SKM-1 (cell line): Measurements from ENCODE around the gene MAP6.

Experiments
- DNase-seq: peaks from one replicate; lab custom pipeline; 2025; ENCODE audit not compliant: unreplicated experiment; lab: John Stamatoyannopoulos, UW

The MAP6 gene

DNA sequence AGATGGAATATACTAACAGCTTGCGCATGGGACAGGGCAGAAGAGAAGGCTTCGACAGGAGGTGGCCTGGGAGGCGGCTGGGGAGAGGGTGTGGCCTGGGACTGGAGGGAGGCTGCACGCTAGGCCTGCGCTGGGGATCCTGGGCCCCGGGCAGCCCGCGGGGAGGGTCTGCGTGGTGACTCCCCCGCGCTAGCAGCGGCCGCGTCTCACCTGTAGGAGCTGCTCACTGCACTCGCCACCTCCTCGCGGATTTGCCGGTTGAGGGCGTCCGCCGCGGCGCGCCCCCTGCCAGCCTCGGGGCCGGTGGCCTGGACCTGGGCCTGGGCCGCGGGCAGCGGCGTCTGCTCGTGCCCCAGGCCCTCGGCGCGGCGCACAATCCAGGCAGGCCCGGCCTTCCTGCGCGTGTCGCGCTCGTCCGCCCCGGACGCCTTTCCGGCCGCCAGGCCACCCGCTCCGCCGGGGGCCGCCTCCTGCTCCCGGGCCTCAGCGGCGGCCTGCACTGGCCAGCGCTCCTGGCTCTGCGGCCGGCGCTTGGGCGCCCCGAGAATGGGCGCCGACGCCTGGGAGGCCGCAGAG is 1.5 kb downstream of the MAP6 start:
- DNase-seq, result no peak

DNA sequence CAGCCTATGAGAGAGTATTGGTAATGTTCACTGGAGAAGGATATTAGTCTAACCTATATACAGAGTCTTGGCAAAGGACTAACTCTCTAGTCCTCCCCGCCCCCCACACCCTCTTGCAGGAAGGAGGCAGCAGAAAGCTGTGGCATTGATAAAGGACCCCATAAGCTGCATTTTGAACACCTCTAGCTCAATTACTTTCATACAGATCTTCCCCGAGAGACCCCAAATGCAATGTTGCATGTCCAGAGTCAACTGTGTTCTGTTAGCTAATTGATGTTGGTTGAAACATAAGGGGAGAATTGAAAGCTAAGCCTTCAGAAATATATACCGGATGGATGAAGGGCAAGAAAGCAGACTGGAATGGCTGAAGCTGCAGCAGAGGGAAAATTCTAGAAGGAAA is 2.8 kb downstream of the MAP6 start:
- DNase-seq, result no peak

DNA sequence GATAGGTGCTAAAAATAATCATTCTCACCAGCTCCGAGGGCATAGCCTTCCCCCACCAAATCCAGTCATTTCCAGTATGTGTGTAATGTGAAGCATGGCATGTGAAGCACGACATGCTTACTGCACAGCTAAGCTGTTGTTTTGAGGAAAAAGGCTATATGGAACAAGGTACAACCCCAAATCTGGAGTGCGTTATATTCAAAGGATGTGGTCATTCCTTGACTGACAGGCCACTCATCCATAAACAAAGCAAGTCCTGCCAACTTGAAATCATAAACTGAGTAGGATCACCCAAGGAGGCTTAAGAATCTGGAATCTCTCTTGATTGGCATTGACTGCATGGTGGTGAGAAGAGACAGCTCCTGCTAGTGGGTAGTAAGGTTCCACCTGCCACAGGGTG is 3.7 kb downstream of the MAP6 start:
- DNase-seq, result no peak

DNA sequence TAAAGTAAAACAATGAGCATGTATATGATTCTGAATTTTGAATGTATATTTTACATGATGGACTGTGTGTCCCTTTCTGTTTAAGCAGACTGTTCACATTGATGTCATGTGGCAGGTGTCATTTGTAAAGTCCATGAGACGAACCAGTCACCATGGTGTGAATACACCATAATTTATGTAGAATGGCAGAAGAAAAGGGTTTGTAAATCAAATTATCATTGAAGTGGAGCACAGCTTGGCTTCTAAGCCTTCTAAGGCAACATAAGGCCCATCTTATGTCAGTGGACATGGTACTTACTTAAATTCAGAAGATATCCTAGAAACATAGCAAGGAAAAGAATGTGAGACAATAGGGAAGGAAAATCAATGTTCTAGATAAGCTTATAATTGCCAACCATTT is 4.4 kb downstream of the MAP6 start:
- DNase-seq, result no peak

DNA sequence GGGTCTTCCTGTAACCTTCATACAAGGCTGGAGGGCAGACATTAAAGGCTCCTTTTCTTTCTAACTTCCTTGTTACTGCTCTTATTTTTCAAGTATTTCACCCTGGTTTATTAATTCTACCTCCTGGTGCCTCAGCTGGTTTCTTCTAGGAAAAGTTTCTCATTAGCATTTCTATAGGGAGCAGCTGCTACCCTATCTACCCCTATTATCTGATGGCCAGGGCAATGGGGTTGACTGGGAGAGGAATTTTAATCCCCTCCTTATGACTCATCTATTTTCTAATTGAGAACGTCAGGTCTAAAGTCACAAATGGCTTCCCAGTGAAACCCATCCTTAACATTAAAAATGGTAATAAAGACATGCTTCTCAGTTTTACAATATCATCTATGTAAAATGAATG is 5.0 kb downstream of the MAP6 start:
- DNase-seq, result no peak

DNA sequence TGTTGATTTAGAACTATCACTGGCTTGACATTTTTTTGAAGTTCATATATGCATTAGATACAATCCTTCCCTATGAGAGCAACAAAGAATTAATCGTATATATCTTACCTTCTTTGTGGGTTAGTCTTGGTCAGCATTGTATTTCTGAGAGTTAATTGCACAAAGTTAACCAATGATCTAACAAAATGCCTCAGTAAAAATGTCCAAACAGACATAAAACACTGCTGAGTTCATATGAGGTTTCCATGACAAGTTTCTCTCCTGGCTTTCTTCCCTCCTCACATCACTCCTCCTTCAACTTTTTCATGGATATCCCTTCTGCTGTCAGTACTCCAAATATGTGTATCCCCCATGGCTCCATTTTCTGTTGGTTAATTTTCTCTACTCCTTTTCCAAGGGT is 9.0 kb downstream of the MAP6 start:
- DNase-seq, result no peak

DNA sequence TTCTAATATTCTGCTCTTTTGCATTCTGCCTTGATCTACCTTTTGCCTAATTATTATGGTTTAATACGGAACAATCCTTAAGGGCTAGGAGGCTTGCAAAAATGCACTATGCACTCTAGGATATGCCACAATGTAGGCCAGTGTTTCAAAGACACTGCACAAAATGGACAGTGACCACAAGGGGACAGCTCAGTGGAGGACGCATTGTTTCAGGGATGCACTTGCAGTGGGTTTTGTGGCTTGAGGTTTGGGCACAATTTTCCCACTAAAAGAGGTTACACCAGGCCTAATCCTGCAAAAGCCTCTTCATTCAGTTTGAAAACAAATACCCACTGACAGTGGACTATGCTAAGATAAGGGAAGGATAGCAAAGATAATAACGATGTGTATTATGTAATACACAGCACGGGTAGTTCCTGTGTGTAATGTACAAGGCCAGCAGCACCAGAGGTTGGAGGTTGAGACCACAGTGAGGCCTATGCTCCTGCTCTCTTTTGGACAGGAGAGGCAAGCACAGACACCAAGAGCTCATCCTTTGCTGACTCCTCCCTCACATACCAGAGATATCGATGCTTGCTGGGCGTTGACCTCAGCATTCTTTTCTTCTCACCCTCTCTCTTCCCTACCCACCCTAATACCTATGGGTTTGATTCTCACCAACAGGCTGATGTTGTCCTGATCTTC is 12.7 kb downstream of the MAP6 start:
- DNase-seq, result no peak

DNA sequence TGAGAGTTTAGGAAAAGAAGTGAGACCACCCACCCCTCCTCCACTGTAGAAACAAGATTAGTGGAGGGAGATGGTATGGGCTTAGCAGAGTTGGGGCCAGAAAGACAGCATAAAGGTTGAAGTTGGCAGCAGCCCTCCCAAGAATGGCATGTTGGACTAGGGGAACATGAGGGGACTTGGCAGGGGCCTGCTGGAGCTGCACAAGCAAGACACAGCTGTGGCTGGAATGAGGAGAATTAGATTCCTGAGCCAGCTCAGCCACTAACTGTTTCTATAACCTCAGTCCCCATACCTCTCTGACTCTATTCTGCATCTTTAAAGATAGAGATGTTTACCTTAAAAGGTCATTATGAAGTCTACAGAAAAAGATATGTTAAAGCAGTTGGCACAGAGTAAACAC is 13.2 kb downstream of the MAP6 start:
- DNase-seq, result no peak

DNA sequence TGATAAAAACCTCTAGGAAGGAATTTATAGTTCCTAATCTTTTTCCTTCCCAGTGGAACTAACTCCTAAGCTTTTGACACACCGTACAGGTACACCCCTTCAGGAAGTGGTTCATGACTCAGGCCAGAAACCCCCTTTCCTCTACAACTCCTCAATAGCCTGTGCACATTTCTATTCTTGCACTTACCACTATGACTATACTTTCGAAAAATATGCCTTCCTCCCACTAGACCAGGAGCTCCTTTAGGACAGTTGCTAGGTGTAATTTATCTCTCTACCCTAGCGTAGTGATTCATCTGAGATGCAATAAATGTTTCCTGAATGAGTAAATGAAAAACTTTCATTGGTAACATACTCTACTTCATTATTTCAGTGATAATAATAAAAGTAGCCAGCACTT is 14.5 kb downstream of the MAP6 start:
- DNase-seq, result no peak

DNA sequence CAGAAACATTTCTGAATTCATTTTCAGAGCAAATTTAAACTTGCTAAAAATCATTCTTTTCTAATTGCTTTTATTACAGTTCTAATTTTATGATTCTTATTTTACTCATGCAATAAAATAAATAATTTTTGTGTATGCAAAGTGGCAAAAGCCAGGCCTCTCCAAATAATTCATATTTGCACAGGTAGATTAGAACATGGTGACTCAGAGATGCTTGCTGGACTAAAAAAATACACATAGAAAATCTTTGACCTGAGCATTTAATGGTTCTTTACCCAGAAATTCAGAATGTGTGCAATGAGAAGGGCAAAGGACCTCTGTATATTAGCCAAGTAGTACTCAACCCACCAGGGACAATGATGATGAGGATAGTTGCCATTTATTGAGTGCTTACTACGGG is 15.3 kb downstream of the MAP6 start:
- DNase-seq, result no peak

DNA sequence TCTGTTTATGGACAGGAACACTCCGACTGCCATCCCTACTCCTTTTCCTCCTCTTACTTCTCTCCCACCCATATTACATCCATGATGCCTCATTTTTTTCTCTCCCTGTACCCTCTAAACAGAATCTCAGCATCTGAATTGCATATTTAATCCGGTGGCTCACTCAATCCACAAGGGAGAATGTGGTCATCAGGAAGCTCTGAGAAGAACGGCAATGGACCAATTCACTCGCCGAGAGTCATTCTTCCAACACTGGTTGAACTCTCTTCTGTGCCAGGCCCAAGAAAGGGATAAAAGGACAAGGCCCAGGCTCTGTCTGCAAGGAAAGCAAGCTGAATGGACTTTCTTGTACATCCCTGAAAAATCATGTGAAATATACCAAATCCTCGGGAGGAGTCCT is 15.9 kb downstream of the MAP6 start:
- no peak for DNase-seq

DNA sequence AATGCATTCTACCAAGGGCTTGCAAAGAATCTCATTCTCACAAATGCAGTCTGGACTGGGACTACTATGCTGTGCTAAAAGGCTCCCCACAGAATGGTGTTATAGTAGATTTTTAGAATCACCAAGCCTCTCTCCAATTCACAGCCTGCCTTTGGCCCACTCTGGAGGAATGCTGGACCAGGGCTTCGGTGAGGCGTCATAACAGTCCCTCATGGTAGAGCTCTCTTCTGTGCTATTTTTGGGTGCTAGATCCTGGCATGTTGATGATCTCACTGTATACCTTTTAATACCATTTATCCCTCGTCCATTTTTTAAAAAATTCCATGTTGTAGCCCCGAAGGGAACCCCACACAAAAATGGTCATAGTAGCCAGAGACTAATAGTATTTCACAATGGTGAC is 17.6 kb downstream of the MAP6 start:
- no peak for DNase-seq

DNA sequence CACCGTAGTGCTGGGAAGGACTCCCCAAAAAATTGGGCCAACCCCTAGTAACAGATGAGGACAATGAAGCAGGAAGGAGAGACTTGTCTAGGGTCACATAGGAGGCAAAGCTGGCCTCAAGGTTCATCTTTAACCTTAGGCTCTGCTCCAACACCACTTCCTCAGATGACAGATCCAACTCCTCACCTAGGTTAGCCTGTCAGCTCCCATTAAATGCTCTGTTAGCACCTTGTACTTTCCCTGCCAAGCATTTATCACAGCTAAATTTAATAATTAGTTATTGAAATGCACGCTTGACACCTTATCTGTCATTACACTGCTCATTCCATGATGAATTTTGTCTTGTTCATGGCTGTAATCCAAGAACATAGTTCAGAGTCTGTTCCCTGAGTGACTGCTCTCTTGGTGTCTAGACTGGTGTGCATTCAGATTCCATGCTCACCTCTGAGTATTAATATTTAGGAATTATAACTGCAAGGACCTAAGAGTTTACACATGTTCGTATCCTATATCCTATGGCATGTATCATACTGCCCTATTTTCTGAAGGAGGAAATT is 18.6 kb downstream of the MAP6 start:
- DNase-seq, result no peak

DNA sequence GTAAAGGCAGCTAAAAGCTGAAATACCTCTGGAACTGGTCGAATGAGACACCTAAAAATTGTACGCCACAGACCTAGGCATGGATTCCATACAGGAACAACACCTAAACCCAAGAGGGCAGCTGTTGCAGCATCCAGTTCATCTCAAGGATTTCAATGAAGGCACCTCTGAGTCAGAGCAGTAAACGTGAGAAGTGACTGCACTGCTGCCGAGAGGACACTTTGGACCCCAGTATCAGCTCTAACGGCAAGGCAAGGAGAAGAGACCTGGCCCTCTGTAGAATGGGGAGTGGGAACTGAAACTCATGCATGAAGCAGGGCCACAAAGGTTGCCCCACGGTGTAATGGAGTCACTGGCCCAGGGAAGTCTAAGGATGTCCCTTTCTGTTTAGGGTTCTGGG is 23.9 kb downstream of the MAP6 start:
- no peak for DNase-seq

DNA sequence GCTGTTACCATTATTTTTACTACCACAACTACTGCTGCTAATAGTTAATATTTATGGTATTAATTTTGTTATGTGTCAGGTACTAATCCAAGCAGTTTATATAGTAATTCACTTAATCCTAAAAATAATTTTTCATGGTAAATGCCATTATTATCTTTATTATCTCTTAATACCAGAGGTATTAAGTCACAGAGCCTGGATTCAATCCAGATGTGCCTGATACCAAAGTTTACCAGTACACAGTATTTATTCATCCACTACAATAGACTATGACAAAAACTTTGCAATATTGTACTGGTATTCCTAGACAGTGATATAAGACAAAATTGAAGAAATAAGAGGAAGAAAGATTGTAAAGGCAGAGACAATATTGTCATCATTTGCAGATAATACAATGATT is 24.5 kb downstream of the MAP6 start:
- no peak for DNase-seq

DNA sequence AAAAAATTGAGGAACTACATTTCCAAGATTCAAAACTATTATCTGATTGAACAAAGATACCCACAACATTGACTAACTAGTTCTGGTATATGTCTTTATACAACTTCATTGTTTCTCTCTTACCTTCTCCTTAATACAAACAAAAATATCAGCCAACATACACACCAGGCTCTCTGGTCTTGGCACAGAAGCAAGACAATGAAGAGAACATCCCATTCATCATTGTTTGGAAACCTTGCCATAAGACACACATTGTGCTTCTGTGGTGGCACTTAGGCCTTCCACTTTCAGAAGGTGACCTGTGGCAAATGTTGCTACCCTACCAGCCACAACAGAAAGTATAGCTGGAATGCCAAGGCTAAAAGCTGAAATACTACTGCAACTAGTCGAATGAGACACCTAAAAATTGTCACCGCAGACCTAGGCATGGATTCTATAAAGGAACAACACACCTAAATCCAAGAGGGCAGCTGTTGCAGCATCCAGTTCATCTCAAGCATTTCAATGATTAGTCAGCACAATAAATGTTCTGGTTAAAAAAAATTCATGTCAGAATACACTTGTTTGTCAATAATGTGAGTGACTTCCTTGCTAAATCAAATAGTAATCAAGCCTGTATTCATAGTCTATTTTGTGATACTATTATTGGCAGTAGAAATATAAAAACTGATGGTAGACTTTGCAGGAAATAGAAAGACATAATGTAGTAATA is 26.3 kb downstream of the MAP6 start:
- DNase-seq, result no peak

DNA sequence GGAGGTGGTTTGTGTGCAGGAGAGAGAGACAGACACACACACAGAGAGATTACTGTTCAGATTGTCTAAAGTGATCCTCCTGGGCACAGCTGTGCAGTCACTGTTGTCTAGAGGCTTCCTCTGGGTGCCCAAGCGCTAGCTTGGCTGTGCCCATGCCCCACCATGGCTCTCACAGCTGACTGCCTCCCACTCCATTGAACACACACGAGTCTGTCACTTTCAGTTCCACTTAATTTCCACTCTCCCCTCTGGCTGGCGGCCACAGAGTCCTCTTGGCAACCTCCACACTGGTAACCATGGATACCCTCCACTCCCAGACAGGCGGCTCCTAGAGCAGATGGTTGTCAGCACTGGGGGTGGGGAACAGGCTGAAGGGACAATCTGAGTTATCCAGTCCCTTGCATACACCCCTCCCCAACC is 29.1 kb downstream of the MAP6 start:
- DNase-seq, result no peak

DNA sequence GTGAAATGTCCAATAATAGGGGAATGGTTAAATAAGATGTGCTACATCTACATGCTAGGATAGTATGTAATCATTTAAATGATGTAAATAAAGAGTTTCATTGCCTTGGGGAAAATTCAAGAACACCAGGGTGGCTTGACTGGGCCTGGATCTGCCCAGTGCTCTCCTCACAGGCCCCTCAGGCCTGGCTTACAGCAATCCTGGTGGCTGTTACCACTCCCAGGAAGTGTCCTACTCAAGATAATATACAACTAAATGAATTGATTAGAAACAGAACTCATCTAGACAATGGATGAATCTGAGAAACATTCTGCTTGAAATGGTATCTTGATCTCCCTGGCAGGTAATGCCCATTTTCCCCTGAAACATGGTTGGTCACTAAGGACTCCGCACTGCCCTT is 30.8 kb downstream of the MAP6 start:
- DNase-seq, result no peak

DNA sequence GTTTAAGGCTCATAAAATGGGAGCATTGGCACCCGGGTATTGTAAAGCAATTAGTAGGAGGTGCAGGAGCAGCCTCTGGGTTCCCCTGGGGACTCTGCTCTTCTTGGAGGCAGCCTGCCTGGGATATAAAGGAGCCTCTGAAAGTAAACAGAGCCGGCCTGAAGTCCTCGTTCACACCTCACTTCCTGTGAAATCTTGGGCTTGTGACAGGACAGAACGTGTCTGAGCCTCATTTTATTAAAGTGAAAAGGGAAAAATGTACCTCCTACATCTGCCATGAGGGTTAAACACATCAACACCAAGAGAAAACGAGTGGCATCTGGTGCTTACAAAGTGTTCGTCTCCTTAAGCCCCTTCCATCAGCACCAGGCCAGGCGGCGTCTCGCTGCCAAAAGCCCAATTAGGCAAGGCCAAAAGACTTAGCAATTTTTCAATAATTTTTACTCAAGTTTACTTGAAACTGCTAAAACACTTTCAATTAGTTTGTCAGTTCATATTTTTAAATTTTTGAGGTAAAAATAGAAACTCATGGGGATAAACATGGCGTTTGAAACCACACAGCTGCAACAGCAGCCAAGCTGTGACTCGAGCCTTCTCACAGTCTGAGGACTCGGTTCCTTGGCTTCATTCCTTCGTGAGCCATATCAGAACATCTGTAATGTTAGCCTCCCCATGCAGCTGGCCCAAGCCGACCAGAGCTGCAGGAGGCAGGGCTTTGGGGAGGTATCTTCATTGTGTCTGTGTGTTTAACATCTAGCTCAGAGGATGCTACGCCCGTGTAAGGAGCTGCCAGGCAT is 33.6 kb downstream of the MAP6 start:
- no peak for DNase-seq

DNA sequence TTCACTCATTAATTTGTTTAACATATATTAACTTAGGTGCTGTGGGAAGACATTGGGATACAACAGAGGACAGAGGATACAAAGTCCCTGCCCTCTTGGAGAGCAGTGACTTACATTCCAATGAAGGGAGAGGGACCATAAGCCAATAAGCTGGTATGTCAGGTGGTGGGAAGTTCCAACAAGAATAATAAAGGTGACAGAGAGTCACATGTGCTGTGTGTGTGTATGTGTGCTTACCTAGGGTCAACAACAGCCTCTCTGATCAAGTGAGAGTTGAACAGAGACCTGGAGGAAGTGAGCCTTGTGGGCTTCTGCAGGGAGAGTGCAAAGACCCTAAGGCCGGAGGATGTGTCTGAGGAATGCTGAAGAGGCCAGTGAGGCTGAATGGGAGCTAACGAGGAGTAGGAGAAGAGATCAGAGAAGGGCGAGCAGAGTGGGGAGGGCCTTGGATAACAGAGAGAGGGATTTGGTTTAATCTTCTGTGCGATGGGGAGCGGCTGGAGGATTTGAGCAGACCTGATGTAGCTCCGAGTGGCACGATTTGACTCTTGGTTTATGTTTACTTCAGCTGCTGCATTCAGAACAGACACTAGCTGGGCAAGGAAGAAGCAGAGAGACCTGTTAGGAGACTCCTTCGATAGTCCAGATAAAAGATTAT is 35.3 kb downstream of the MAP6 start:
- DNase-seq, result no peak

DNA sequence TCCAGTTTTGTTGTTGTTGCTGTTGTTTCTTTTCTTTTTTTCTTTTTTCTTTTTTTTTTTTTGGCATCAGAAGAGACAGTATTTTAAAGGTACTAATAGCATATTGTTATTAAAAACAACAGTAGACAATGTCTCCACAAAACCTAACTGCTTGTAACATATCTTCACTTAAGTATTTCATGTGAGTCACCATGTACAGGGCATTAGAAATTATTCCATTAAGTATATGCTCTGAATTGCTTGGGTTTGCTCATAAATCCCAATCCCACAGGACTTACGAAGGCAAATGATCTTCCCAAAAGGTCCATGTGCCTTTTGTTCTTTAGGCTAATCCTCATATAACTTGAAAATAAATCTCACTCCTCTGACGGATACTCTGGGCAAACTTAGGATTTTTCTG is 35.9 kb downstream of the MAP6 start:
- no peak for DNase-seq
